ENCODE measurements around the gene AMIGO2.
A peak's percentile ranks its signal among the peaks of the same experiment; 100 is the strongest.

- peak in 3 of 6 experiments; percentile 7 to 35 (median 13) for TF ChIP-seq CTCF (IDR thresholded peaks at IDR 0.05)
- no peak for TF ChIP-seq POLR2A (IDR thresholded peaks at IDR 0.05)
These were observed 8.4 kb downstream of the AMIGO2 start for GRCh38 chr12:47071241-47071852.
